DOHH2 (cell line): ENCODE data around the gene ANKRD13B.

Experiments
- H3F3A ChIP-seq: fragments of 200-600 bp; sonication (generic), shearing (Covaris generic); 2 replicates; pipeline ENCODE4 v1.6.0; 2016; ENCODE audit warnings: antibody characterized with exemption, mild to moderate bottlenecking; ENCODE audit not compliant: control insufficient read depth, insufficient read depth
- H3K27ac ChIP-seq: fragments of 200-600 bp; sonication (generic); 2 replicates; pipeline ENCODE4 v1.5.1; 2014; ENCODE audit warnings: low read depth, mild to moderate bottlenecking, low read length, moderate library complexity
- H3K27me3 ChIP-seq: fragments of 200-600 bp; sonication (generic); 2 replicates; pipeline ENCODE4 v1.6.1; 2014; ENCODE audit warnings: mild to moderate bottlenecking, low read length, mixed read lengths; ENCODE audit not compliant: control insufficient read depth
- H3K36me3 ChIP-seq: fragments of 200-600 bp; sonication (generic); 2 replicates; pipeline ENCODE4 v1.6.1; 2014; ENCODE audit warnings: mild to moderate bottlenecking, low read length, moderate library complexity, mixed read lengths; ENCODE audit not compliant: control insufficient read depth
- H3K4me1 ChIP-seq: fragments of 200-600 bp; sonication (generic); 2 replicates; pipeline ENCODE4 v1.6.1; 2014; ENCODE audit warnings: mild to moderate bottlenecking, low read length, mixed read lengths; ENCODE audit not compliant: control insufficient read depth
- H3K4me2 ChIP-seq: fragments of 200-600 bp; sonication (generic); 2 replicates; pipeline ENCODE4 v1.6.0; 2014; ENCODE audit warnings: mild to moderate bottlenecking, low read length, moderate library complexity
- H3K4me3 ChIP-seq: fragments of 200-600 bp; sonication (generic); 2 replicates; pipeline ENCODE4 v1.5.1; 2014; ENCODE audit warnings: mild to moderate bottlenecking, low read length, mixed read lengths
- H3K79me2 ChIP-seq: fragments of 200-600 bp; sonication (generic); 2 replicates; pipeline ENCODE4 v1.6.1; 2014; ENCODE audit warnings: mild to moderate bottlenecking, low read length, mixed read lengths; ENCODE audit not compliant: control insufficient read depth
- H3K9me2 ChIP-seq: fragments of 200-600 bp; sonication (generic); replicated peaks from 2 replicates; pipeline ENCODE4 v1.6.1; 2014; ENCODE audit warnings: mild to moderate bottlenecking, low read length, mixed read lengths; ENCODE audit not compliant: control insufficient read depth
- H3K9me3 ChIP-seq: fragments of 200-600 bp; sonication (generic); 2 replicates; pipeline ENCODE4 v1.6.1; 2014; ENCODE audit warnings: antibody characterized with exemption, low read length, mixed read lengths; ENCODE audit not compliant: control insufficient read depth, insufficient read depth
- H4K20me1 ChIP-seq: fragments of 200-600 bp; sonication (generic); 2 replicates; pipeline ENCODE4 v1.6.0; 2014; ENCODE audit warnings: low read depth, mild to moderate bottlenecking, antibody characterized with exemption, low read length, moderate library complexity; ENCODE audit not compliant: control insufficient read depth, insufficient read depth
- CTCF ChIP-seq: fragments of 200-600 bp; sonication (generic); IDR thresholded peaks from one replicate; pipeline ENCODE4 v1.5.1; 2014; ENCODE audit warnings: antibody characterized with exemption, mild to moderate bottlenecking, low read depth, low read length; ENCODE audit not compliant: poor library complexity, severe bottlenecking
- EZH2phosphoT487 ChIP-seq: fragments of 200-600 bp; sonication (generic); IDR thresholded peaks from 2 replicates; pipeline ENCODE4 v1.6.1; 2017; ENCODE audit warnings: borderline replicate concordance, mild to moderate bottlenecking, antibody characterized with exemption, low read length, moderate library complexity, mixed read lengths

The ANKRD13B gene

DNA sequence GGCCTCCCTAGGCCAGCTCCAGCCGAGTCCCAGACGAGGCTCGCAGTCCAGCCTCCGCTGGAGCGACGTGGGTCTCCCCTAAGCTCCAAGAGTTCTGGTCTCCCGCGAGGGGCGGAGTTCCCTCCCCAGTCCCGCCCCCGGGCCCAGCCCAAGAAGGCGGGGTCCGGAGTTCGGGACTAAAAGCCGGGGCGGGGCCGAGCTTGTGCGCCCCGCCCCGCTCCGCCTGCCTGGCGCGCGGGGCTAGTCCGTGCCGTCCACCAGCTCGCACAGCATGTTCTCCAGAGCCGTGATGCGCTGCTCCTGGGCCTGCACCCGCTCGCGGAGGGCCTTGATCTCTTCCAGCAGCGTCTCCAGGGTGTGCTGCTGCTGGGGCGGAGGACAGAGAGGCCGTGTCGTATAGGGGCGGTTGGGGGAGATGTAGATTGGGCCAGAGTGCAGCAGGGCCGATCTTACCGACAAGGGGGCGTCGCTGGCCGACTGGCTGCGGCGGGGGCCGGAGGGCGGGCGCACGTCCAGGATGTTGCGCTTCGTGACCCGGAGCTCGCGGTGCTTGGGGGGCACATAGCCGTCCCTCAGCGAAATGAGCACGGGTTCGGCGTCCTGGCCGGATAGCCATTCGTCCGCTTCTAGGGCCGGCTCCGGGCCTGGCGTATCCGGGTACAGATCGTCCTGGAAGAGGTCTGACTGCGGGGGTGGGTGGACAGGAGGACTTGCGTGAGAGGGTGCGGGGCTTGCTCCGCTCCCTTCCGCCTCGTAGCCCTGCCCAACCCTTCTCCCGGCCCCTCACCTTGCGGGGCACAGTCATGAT is 22.8 kb downstream of the ANKRD13B start:
- Histone ChIP-seq H3K4me3 (peak overlapping the region; percentile 70), H3K27me3 (peaks cover 13% of the 10 kb centered on the region), H3K4me1 (peaks cover 50% of the 10 kb centered on the region)

GRCh38 chr17:29616300-29617048 is 23.5 kb downstream of the ANKRD13B start:
- H3K4me3 ChIP-seq = peak overlapping the region; percentile 70

More for the DNA sequence above, 22.8 kb downstream of the ANKRD13B start:
- H3F3A ChIP-seq = peaks cover 3% of the 10 kb centered on the region
- peak overlapping the region; percentile 78 for H3K4me2 ChIP-seq
- peaks cover 9% of the 10 kb centered on the region; the same call in 1 of the 2 replicates for H3K36me3 ChIP-seq
- TF ChIP-seq EZH2phosphoT487 (no peak; the same call in 1 of the 2 replicates), CTCF (no peak)
- peaks cover 17% of the 10 kb centered on the region for H4K20me1 ChIP-seq
- no peaks in the 10 kb centered on the region for H3K9me3 ChIP-seq
- H3K27ac ChIP-seq = no peak overlapping the region
- no peaks in the 10 kb centered on the region for H3K79me2 ChIP-seq
- no peaks in the 10 kb centered on the region for H3K9me2 ChIP-seq

GRCh38 chr17:29617125-29617480 is 24.2 kb downstream of the ANKRD13B start:
- Histone ChIP-seq H3F3A (peaks cover 3% of the 10 kb centered on the region), H3K4me1 (peaks cover 55% of the 10 kb centered on the region), H3K4me3 (peak overlapping the region; percentile 69), H3K9me3 (no peaks in the 10 kb centered on the region), H3K9me2 (no peaks in the 10 kb centered on the region), H3K4me2 (peak overlapping the region; percentile 78), H3K27ac (peak overlapping the region; percentile 44; the same call in 1 of the 2 replicates), H3K79me2 (no peaks in the 10 kb centered on the region), H3K27me3 (peaks cover 13% of the 10 kb centered on the region), H4K20me1 (peaks cover 17% of the 10 kb centered on the region), H3K36me3 (peaks cover 4% of the 10 kb centered on the region; the same call in 1 of the 2 replicates)
- TF ChIP-seq CTCF (peak; percentile 95), EZH2phosphoT487 (no peak)

More at GRCh38 chr17:29616300-29617048, 23.5 kb downstream of the ANKRD13B start:
- no peak for TF ChIP-seq CTCF
- TF ChIP-seq EZH2phosphoT487 = 0 out of 2 replicates have a peak, but pooled peaks have one; percentile 15
- H4K20me1 ChIP-seq = peaks cover 17% of the 10 kb centered on the region
- peaks cover 50% of the 10 kb centered on the region for H3K4me1 ChIP-seq
- no peaks in the 10 kb centered on the region for H3K9me3 ChIP-seq
- no peaks in the 10 kb centered on the region for H3K79me2 ChIP-seq
- peaks cover 3% of the 10 kb centered on the region for H3F3A ChIP-seq
- H3K36me3 ChIP-seq = peaks cover 4% of the 10 kb centered on the region; the same call in 1 of the 2 replicates
- H3K9me2 ChIP-seq = no peaks in the 10 kb centered on the region
- peak overlapping the region; percentile 78 for H3K4me2 ChIP-seq
- H3K27ac ChIP-seq = no peak overlapping the region
- H3K27me3 ChIP-seq = peaks cover 13% of the 10 kb centered on the region
